Breast epithelium (tissue), 3 donors: ENCODE measurements around the gene TCF4.

Source experiments
- POLR2A ChIP-seq: fragments of 450-650 bp; IDR thresholded peaks from one replicate; pipeline ENCODE4 v1.6.1; 2016; ENCODE audit warnings: antibody characterized with exemption, mild to moderate bottlenecking, moderate library complexity
- TF ChIP-seq, protein P1 (sequence below), 3 donors: fragments of 450-650 bp; IDR thresholded peaks; one replicate each; pipeline ENCODE4 v1.5.1; 2016 to 2017; ENCODE audit warnings: antibody characterized with exemption in 3 of 3, mild to moderate bottlenecking in 3 of 3, moderate library complexity in 3 of 3

DNA sequence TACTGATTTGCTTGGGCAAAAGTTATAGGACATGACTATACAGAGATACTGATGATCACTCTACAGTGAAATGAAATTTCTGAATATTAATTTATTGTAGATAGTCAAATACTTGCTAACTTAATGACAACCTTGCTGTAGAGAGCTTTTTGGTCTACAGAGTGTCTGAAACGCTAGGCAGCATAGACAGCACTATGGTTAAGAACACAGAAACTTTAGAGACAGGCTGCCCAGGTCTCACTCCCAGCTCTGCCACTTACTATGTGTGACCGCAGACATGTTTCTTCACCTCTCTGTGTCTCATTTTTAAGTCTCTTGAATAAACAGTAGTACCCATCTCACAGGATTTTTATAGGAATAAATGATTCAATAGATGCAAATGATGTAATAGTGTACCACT is 247.0 kb downstream of the TCF4 start:
- TF ChIP-seq POLR2A, result no peak
- TF ChIP-seq, protein P1, sequence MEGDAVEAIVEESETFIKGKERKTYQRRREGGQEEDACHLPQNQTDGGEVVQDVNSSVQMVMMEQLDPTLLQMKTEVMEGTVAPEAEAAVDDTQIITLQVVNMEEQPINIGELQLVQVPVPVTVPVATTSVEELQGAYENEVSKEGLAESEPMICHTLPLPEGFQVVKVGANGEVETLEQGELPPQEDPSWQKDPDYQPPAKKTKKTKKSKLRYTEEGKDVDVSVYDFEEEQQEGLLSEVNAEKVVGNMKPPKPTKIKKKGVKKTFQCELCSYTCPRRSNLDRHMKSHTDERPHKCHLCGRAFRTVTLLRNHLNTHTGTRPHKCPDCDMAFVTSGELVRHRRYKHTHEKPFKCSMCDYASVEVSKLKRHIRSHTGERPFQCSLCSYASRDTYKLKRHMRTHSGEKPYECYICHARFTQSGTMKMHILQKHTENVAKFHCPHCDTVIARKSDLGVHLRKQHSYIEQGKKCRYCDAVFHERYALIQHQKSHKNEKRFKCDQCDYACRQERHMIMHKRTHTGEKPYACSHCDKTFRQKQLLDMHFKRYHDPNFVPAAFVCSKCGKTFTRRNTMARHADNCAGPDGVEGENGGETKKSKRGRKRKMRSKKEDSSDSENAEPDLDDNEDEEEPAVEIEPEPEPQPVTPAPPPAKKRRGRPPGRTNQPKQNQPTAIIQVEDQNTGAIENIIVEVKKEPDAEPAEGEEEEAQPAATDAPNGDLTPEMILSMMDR (IDR thresholded peaks at IDR 0.05), result no peak
